ENCODE data around the gene ALG9. TPM values are rescaled to one million over a fixed set of nuclear protein-coding genes. Genes with fewer than 3 reads are reported as not detected.

ALG9 gene
- total RNA-seq, 4 donors from 2014 or later = 29.3 to 75.5 (median 49.0) TPM

DNA sequence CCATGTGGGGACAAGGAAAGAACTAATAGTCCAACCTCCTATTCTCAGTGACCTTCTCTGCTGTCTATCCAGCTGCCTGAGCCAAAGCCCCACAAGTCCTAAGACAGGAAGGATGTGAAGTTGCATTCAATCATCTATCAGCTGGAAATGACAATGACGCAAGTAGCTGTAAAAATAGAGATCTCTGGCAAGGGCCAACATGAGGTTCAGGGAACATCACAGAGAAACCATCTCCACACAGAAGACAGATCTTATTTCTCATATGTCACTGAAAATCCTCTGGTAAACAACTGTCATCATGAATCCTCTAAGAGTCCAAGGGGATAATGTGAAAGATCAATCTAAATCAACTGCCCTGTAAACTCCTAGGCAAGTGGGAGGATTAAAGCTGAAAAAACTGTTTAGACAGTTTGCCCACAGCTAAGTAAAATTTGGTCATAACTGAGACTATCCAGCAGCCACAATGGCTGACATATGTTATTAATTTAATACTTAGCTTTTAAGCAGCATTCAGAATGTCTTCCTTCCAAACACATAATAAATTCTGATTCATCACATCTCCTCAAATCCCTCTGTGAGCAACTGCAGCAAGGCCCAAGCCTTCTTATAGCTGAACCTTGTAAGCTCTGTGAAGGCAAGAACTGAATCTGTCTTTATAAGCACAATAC, 52.1 kb downstream of the ALG9 start:
- TF ChIP-seq, protein P1, sequence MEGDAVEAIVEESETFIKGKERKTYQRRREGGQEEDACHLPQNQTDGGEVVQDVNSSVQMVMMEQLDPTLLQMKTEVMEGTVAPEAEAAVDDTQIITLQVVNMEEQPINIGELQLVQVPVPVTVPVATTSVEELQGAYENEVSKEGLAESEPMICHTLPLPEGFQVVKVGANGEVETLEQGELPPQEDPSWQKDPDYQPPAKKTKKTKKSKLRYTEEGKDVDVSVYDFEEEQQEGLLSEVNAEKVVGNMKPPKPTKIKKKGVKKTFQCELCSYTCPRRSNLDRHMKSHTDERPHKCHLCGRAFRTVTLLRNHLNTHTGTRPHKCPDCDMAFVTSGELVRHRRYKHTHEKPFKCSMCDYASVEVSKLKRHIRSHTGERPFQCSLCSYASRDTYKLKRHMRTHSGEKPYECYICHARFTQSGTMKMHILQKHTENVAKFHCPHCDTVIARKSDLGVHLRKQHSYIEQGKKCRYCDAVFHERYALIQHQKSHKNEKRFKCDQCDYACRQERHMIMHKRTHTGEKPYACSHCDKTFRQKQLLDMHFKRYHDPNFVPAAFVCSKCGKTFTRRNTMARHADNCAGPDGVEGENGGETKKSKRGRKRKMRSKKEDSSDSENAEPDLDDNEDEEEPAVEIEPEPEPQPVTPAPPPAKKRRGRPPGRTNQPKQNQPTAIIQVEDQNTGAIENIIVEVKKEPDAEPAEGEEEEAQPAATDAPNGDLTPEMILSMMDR (IDR thresholded peaks at IDR 0.05; ENCODE audit: low read depth) = no peak

DNA sequence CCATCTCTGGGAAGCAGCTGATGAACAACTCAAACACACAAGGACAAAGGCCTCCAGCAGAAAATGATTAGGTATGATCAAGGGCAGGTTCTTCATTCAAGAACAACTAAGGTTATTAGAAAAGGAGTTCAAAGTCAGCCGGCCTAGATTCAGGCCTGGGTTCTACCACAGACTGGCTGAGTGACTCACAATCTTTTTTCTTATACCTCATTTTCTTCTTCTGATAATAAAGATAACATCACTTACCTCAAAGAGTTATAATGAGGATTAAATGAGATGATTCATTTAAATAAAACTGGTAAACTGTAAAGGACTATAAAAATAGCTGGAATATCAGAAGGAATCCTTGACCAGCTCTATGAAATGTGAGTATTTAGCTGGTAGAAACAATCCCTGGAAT, 55.9 kb downstream of the ALG9 start:
- TF ChIP-seq, protein P1 (IDR thresholded peaks at IDR 0.05; ENCODE audit: low read depth) = no peak

DNA sequence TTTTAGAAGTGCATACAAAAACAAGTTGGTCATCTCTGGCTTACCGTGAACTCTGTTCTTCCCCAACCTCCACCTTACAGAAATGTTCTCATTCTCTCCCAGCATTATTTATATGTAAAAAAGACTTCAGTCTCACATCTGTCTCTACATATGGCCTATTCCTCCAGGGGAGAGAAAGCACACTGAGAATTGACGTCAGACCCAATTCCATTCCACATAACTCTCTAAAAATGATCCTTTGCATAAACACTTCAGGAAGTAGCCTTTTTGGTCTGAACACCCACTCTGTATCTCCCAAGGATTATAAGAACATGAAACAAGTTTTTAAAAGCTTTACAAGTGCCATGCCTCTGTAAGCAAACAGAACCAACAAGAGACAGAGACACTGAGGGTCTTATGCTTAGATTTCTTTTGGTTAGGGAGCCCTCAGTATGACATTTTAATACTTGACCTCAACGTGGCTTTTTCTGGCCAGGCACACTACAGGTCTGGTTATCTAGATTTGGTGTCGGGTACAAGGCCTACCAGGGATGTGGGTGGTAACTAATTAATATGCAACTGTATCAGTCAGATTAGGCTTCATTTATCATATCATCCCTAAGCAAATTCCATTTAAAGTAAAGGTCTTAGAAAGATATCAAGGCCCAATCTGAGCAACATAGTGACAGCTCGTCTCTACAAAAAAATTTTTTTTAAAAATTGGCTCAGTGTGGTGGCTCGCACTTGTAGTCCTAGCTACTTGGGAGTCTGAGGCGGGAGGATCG, 56.6 kb downstream of the ALG9 start:
- TF ChIP-seq, protein P1 (IDR thresholded peaks at IDR 0.05; ENCODE audit: low read depth) = no peak

DNA sequence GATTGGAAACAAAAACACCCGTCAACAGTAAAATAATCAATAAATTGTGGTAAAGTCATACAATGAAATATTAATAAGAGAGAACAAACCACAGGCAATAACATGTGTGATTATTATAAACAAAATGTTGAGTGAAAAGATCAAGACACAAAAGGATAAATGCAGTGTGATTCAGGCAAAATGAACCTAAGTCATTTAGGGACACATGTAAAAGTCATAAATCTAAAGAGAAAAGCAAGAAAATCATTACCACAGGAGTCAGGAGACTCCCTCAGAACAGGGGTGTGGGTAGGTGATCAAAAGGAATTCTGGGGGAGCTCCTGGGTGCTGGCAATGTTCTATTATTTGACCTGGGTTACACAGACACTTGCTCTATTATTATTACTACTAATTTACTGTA, 57.3 kb downstream of the ALG9 start:
- TF ChIP-seq, protein P1 (IDR thresholded peaks at IDR 0.05; ENCODE audit: low read depth) = no peak

DNA sequence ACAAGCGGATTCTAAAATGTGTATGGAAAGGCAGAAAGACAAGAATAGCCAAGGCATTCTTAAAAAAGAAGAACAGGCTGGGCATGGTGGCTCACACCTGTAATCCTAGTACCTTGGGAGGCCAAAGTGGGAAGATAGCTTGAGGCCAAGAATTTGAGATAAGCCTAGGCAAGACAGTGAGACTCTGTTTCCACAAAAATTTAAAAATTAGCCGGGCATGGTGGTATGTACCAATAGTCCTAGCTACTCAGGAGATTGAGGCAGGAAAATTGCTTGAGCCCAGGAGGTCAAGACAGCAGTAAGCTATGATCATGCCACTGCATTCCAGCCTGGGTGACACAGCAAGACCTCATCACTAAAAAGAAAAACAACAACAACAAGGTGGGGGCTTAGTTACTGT, 59.2 kb downstream of the ALG9 start:
- TF ChIP-seq, protein P1 (IDR thresholded peaks at IDR 0.05; ENCODE audit: low read depth) = no peak

DNA sequence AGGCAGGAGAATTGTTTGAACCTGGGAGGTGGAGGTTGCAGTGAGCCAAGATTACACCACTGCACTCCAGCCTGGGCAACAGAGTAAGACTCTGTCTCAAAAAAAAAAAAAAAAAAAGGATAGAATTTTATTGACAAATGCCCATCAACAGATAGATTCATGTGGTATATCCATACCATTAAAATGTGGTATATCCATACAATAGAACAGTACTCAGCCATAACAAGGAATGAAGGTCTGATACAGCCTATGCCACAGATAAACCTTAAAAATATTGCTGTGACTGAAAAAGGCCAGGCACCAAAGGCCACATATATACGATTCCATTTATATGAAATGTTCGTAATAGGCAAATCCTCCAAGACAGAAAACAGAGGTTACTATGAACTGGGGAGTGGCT, 59.9 kb downstream of the ALG9 start:
- TF ChIP-seq, protein P1 (IDR thresholded peaks at IDR 0.05; ENCODE audit: low read depth) = no peak

DNA sequence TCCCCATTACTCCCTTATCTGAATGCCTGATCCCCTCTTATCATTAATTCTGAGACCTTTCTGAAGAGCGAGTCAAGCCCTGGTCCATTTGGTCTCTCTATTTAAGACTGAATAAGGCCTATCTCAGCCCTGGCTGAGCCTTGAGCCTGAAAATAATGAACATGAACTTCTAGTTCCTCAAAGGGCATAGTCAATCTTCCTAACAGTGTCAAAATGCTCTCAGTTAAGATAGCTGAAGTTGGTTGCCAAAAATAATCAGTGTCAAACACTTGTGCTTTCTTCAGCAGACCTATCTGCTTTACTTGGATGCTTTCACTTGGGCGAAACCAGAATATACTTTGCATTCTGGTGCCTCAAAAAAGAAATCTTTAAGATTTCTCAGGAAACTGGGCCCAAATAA, 62.5 kb downstream of the ALG9 start:
- TF ChIP-seq, protein P1 (IDR thresholded peaks at IDR 0.05; ENCODE audit: low read depth) = no peak

Measured in subcutaneous adipose tissue (tissue), 4 donors.